HG03095 (cell line): ENCODE results near the gene MAP3K12.
"Not testable (repeated sequence)": the region's sequence is repeated elsewhere in the genome, so short reads cannot be mapped to it uniquely, and the experiment has no call there.

Source experiments
- ATAC-seq: cut with Tn5 transposase; IDR thresholded peaks from one replicate; pipeline ENCODE4 v1.9.1; 2021; ENCODE audit warnings: moderate library complexity; ENCODE audit not compliant: unreplicated experiment

The MAP3K12 gene

DNA sequence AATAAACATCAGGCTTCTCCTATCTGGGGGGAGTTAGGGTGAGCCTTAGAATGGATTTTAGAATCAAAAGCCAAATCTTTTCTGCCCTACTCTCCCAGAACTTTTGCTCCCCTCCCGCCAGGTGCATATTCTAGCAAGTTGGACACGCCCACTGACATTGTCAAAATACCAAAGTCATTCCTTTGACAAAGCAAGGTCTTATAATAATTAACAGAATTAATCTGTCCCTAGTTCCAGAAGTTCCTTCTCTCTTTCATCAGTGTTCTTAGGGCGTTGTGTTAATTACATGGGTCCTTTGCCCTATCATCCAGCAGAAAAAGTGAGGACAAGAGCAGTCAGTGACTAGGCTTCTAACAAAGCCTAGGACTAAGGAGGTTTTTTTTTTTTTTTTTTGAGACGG lies 55.3 kb downstream of the MAP3K12 start:
- no peak for ATAC-seq

DNA sequence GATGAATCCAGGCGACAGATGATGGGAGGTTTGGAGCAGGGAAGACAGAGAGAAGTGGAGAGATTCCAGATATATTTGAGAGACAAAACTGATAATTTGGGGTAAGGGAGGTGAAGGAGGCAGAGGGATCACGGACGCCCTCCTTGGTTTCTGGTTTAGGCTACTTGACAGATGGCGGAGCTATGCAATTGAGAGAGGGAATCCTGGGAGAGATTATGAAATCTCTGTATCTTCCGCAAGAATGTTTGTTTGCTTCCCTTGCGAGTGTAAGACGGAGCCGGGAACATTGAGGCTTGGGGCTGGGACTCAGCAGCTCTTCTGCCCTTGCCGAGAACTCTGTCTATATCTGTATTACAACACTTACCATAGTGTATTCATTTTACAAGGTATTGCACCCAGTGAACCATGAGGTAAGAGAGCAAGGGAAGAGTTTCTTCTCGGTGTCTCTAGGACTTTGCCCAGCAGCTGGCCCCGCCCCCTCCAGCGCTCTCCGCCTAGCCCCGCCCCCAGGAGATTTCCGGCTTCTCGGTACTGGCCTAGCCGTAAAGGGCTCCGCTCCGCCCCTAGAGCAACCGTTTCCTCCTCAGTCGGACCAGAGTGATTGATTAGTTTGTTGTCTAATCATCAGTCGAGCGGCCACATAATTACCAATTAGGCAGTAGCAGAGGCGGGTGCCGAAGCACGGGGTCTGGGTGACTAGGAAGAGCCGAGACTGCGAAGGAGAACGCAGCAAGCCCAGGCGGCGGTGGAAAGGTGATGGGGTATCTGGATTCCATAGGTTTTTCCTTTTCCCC lies 58.0 kb downstream of the MAP3K12 start, which contains the start of gene PRR13:
Gene PRR13 (plus strand): TSS at position 695 of the 794 bp plus-strand sequence. CDS start 981 bp downstream, outside the sequence.
- peak; percentile 98 for ATAC-seq

DNA sequence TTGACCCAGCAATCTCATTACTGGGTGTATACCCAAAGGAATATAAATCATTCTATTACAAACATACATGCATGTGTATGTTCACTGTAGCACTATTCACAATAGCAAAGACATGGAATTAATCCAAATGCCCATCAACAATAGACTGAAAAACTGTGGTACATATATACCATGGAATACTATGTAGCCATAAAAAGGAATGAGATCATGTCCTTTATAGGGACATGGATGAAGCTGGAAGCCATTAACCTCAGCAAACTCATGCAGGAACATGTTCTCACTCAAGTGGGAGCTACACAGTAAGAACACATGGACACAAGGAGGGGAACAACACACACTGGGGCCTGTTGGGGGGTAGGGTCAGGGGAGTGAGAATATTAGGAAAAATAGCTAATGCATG lies 59.7 kb downstream of the MAP3K12 start:
- ATAC-seq: not testable (repeated sequence)

DNA sequence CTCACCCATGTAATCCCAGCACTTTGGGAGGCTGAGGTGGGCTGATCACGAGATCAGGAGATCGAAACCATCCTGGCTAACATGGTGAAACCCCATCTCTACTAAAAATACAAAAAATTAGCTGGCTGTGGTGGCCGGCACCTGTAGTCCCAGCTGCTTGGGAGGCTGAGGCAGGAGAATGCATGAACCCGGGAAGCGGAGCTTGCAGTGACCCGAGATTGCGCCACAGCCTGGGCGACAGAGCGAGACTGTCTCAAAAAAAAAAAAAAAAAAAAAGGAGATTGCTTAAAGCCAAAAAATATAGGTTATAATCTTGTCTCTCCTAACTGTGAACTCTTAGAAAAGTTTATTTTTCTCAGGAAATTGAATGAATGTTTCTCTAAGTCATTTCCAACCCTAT lies 63.9 kb downstream of the MAP3K12 start:
- ATAC-seq: not testable (repeated sequence)

DNA sequence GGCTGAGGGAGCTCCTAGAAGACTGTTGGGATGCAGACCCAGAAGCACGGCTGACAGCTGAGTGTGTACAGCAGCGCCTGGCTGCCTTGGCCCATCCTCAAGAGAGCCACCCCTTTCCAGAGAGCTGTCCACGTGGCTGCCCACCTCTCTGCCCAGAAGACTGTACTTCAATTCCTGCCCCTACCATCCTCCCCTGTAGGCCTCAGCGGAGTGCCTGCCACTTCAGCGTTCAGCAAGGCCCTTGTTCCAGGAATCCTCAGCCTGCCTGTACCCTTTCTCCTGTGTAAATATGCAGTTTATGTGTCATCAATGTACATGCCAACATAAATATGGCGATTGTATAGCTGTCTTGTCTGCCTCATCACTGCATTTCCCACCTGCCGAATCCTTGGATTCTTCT lies 68.1 kb downstream of the MAP3K12 start:
- ATAC-seq: no peak

DNA sequence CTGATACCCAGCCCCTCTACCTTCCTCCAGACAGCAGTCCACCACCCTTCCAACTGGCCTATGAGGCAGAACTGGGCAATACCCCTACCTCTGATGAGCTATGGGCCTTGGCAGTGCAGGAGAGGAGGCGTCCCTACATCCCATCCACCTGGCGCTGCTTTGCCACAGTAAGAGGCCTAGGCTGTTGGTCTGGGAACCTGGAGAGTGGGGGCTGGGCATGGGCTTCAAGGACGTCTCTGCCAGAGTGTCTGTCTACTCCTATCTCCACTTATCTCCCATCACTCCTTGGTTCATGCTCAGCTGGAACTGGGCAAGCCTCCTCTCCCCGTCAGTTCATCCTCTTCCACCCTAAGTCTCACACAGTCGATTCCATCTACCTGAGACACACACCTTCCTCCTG lies 69.1 kb downstream of the MAP3K12 start:
- no peak for ATAC-seq
